ENCODE data around the gene AMT. TPM values are rescaled to one million over a fixed set of nuclear protein-coding genes. Genes with fewer than 3 reads are reported as not detected.

Gene AMT
- polyA plus RNA-seq, 1 experiment, result 5.5 TPM

DNA sequence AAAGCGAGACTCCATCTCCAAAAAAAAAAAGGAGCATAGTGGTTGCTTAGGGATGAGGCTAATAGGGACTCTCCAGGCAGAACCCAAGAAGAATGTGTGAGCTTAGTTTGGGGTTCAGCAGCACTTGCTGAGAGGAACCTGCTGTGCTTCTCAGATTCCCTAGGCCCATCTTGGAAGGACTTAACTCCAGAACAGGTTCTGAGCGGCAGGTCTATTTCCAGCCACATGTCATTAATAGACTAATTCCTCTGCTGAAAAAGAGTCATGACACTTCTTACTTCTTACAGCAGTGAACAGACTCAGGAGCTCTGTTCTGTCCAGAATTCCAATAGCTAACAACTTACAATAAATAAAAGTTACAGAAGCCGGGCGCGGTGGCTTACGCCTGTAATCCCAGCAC, 33.0 kb downstream of the AMT start:
- POLR2A ChIA-PET, result interaction anchor here (0.6 to 0.7 kb wide), 3 partner anchors 21 to 368 kb away, joined by 3 to 5 read pairs (median 3); no protein-coding TSS in a partner anchor
- CTCF ChIA-PET, result interaction anchor here (1.8 kb wide), 1 partner anchor 49 kb away, joined by 6 read pairs; the partner anchor contains the start of gene USP4
- Histone ChIP-seq H3K27me3 (ENCODE audit: control insufficient read depth, insufficient read depth, low read length) (no peaks in the 10 kb centered on the region), H3K27ac (ENCODE audit: low read depth, low read length) (no peak overlapping the region), H3K4me3 (ENCODE audit: low read depth, low read length) (no peak overlapping the region), H3K9me3 (ENCODE audit: control insufficient read depth, insufficient read depth, low read length) (no peaks in the 10 kb centered on the region)
- DNase-seq (ENCODE audit: low read depth, low spot score), result no peak
- TF ChIP-seq, protein P1, sequence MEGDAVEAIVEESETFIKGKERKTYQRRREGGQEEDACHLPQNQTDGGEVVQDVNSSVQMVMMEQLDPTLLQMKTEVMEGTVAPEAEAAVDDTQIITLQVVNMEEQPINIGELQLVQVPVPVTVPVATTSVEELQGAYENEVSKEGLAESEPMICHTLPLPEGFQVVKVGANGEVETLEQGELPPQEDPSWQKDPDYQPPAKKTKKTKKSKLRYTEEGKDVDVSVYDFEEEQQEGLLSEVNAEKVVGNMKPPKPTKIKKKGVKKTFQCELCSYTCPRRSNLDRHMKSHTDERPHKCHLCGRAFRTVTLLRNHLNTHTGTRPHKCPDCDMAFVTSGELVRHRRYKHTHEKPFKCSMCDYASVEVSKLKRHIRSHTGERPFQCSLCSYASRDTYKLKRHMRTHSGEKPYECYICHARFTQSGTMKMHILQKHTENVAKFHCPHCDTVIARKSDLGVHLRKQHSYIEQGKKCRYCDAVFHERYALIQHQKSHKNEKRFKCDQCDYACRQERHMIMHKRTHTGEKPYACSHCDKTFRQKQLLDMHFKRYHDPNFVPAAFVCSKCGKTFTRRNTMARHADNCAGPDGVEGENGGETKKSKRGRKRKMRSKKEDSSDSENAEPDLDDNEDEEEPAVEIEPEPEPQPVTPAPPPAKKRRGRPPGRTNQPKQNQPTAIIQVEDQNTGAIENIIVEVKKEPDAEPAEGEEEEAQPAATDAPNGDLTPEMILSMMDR (IDR thresholded peaks at IDR 0.05; ENCODE audit: low read depth, low read length), result no peak

DNA sequence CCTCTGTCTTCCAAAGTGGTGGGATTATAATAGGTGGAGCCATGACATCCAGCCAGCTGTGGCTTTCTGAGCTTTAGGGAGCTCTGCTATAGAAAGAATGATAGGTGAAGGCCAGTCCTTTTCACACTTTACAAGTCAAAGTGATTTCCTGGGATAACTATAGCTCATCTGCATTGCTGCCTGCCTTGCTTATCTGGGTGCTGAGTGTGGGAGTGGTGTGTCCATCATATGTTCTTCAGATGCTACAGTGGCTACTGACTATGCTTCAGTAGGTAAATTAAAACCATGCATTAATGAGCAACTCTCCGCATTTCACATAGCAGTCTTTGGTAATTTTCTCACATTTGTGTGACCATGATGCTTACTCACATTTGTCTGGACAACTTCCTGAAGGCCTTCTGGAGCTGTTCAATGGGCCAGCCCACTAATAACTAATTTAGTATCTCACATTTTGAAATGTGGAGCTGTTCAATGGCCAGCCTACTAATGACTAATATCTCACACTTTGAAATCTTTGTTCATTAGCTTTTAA, 33.9 kb downstream of the AMT start:
- no peaks in the 10 kb centered on the region for H3K9me3 ChIP-seq (ENCODE audit: control insufficient read depth, insufficient read depth, low read length)
- ChIA-PET POLR2A (interaction anchor here (0.7 to 0.9 kb wide), 2 partner anchors 24 to 368 kb away, joined by 3 read pairs; partner anchors contain the start of genes RHOA and TCTA), CTCF (interaction anchor here (1.8 kb wide), 1 partner anchor 48 kb away, joined by 6 read pairs; the partner anchor contains the start of gene USP4)
- no peak overlapping the region for H3K4me3 ChIP-seq (ENCODE audit: low read depth, low read length)
- TF ChIP-seq, protein P1 (IDR thresholded peaks at IDR 0.05; ENCODE audit: low read depth, low read length), result no peak
- no peaks in the 10 kb centered on the region for H3K27me3 ChIP-seq (ENCODE audit: control insufficient read depth, insufficient read depth, low read length)
- no peak overlapping the region for H3K27ac ChIP-seq (ENCODE audit: low read depth, low read length)
- DNase-seq (ENCODE audit: low read depth, low spot score), result no peak

DNA sequence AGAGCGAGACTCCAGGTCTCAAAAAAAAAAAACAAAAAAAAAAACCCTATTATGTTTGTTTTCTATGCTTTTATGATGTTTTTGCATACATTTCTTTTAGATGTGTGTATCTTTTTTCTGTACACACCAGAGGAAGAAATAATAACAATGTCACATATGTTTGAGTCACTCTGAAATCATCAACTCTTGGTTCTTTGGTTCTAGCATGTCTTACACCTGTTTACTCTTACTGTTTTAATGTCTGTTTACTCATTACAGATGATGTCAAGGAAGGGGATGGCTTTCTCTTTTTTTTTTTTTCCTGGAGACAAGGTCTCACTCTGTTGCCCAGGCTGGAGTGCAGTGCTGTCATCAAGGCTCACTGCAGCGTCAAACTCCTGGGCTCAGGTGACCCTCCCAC, 34.6 kb downstream of the AMT start:
- ChIA-PET CTCF (no interaction called here), POLR2A (interaction anchor here (0.9 kb wide), 1 partner anchor 24 kb away, joined by 3 read pairs; the partner anchor contains the start of genes RHOA and TCTA)
- Histone ChIP-seq H3K9me3 (ENCODE audit: control insufficient read depth, insufficient read depth, low read length) (no peaks in the 10 kb centered on the region), H3K27me3 (ENCODE audit: control insufficient read depth, insufficient read depth, low read length) (no peaks in the 10 kb centered on the region), H3K27ac (ENCODE audit: low read depth, low read length) (peak overlapping the region; percentile 21), H3K4me3 (ENCODE audit: low read depth, low read length) (no peak overlapping the region)
- no peak for DNase-seq (ENCODE audit: low read depth, low spot score)
- TF ChIP-seq, protein P1 (IDR thresholded peaks at IDR 0.05; ENCODE audit: low read depth, low read length), result no peak

DNA sequence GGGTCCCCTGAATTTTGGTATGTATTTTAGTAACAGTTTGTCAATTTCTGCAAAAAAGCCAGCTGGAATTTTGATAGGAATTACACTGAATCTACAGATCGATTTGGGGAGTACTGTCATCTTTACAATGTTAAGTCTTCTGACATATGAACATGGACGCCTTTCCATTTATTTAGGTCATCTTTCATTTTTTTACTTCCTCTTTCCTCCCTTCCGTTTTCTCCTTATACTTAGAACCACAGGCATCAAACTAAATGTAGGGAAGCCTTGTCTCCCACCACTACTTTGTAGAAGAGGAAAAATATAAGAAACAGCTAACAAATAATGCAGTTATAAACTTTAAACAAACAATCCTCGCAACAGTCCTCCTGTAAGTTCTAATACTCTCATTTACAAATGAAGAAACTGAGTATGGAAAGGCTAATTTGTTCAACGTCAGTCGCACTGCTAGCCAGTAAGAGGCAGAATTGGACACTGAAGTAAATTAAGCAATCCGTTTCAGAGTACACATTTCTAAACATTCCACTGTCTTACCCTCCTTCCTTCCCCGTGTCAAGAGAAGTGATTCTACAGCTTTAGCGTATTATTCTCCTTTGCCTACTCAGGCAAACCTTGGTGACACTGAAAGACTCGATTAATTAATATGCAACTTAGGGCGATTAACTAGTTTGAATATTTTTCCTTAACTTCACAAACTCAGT, 36.1 kb downstream of the AMT start:
- ChIA-PET POLR2A (interaction anchor here (0.7 kb wide), 1 partner anchor 293 kb away, joined by 7 read pairs; no protein-coding TSS in a partner anchor), CTCF (no interaction called here)
- Histone ChIP-seq H3K27ac (ENCODE audit: low read depth, low read length) (no peak overlapping the region), H3K9me3 (ENCODE audit: control insufficient read depth, insufficient read depth, low read length) (0 out of 2 replicates have a peak, but pooled peaks cover under 1% of the 10 kb centered on the region), H3K27me3 (ENCODE audit: control insufficient read depth, insufficient read depth, low read length) (no peaks in the 10 kb centered on the region), H3K4me3 (ENCODE audit: low read depth, low read length) (no peak overlapping the region)
- TF ChIP-seq, protein P1 (IDR thresholded peaks at IDR 0.05; ENCODE audit: low read depth, low read length), result no peak
- DNase-seq (ENCODE audit: low read depth, low spot score), result no peak

DNA sequence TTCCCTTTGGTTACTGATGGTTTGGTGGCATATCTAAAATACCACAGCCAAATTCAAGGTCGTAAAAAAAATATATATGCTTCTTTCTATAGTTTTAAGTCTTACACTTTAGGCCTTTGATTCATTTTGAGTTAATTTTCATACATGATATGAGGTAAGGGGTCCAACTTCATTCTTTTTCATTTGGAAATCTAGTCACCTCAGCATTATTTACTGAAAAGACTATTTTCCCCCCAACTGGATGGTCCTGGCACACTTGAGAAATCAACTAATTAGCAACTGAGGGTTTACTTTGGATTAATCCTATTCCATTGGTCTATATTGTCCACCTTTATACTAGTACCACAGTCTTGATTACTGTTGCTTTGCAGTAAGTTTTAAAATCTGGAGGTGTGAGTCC, 36.7 kb downstream of the AMT start:
- TF ChIP-seq, protein P1 (IDR thresholded peaks at IDR 0.05; ENCODE audit: low read depth, low read length), result no peak
- DNase-seq (ENCODE audit: low read depth, low spot score), result no peak
- 0 out of 2 replicates have a peak, but pooled peaks cover 2% of the 10 kb centered on the region for H3K9me3 ChIP-seq (ENCODE audit: control insufficient read depth, insufficient read depth, low read length)
- ChIA-PET CTCF (no interaction called here), POLR2A (no interaction called here)
- no peaks in the 10 kb centered on the region for H3K27me3 ChIP-seq (ENCODE audit: control insufficient read depth, insufficient read depth, low read length)
- no peak overlapping the region for H3K4me3 ChIP-seq (ENCODE audit: low read depth, low read length)
- H3K27ac ChIP-seq (ENCODE audit: low read depth, low read length), result no peak overlapping the region

Data from AG04450 (cell line).